ENCODE measurements around the gene CPN2.

GRCh38 chr3:194304186-194304917, 46.8 kb downstream of the CPN2 start:
- TF ChIP-seq CTCF (IDR thresholded peaks at IDR 0.05), result no peak
- TF ChIP-seq POLR2A (IDR thresholded peaks at IDR 0.05), result no peak

Measured in testis (tissue), 2 donors.